ENCODE results near the gene SETD6. TPM values are rescaled to one million over a fixed set of nuclear protein-coding genes. Genes with fewer than 3 reads are reported as not detected.

Gene SETD6
- total RNA-seq, 1 experiment from 2014 or later: 44.0 TPM

- DNase-seq (ENCODE audit: extremely low read depth, low read depth): no peak
Observed at GRCh38 chr16:58507195-58507962, 7.9 kb upstream of the SETD6 start.

- no peak for DNase-seq (ENCODE audit: extremely low read depth, low read depth)
Observed at GRCh38 chr16:58507963-58508670, 7.2 kb upstream of the SETD6 start.

- no peak for DNase-seq (ENCODE audit: extremely low read depth, low read depth)
Observed at GRCh38 chr16:58508671-58509251, 6.6 kb upstream of the SETD6 start.

GRCh38 chr16:58509256-58510096 lies 5.8 kb upstream of the SETD6 start:
- no peak for DNase-seq (ENCODE audit: extremely low read depth, low read depth)

GRCh38 chr16:58510097-58510775 lies 5.1 kb upstream of the SETD6 start:
- no peak for DNase-seq (ENCODE audit: extremely low read depth, low read depth)

GRCh38 chr16:58510776-58511628 lies 4.3 kb upstream of the SETD6 start:
- DNase-seq (ENCODE audit: extremely low read depth, low read depth): no peak

- peak; percentile 77 for DNase-seq (ENCODE audit: extremely low read depth, low read depth)
Observed at GRCh38 chr16:58511933-58512815, 3.1 kb upstream of the SETD6 start.

GRCh38 chr16:58513874-58514273 lies 1.4 kb upstream of the SETD6 start:
- no peak for DNase-seq (ENCODE audit: extremely low read depth, low read depth)

- no peak for DNase-seq (ENCODE audit: extremely low read depth, low read depth)
Observed at GRCh38 chr16:58515871-58516767, 802 bp downstream of the SETD6 start.

GRCh38 chr16:58516768-58517107 lies 1.4 kb downstream of the SETD6 start:
- no peak for DNase-seq (ENCODE audit: extremely low read depth, low read depth)

GRCh38 chr16:58518083-58518979 lies 3.0 kb downstream of the SETD6 start:
- no peak for DNase-seq (ENCODE audit: extremely low read depth, low read depth)

GRCh38 chr16:58518980-58519368 lies 3.7 kb downstream of the SETD6 start:
- no peak for DNase-seq (ENCODE audit: extremely low read depth, low read depth)

- no peak for DNase-seq (ENCODE audit: extremely low read depth, low read depth)
Observed at GRCh38 chr16:58519707-58520106, 4.4 kb downstream of the SETD6 start.

- no peak for DNase-seq (ENCODE audit: extremely low read depth, low read depth)
Observed at GRCh38 chr16:58530179-58530578, 14.9 kb downstream of the SETD6 start.

- DNase-seq (ENCODE audit: extremely low read depth, low read depth): no peak
Observed at GRCh38 chr16:58532414-58532813, 17.1 kb downstream of the SETD6 start.

GRCh38 chr16:58533751-58534470 lies 18.6 kb downstream of the SETD6 start:
- DNase-seq (ENCODE audit: extremely low read depth, low read depth): no peak

Measured in NCI-H460 (cell line).